Inflammatory macrophage (primary cell): ENCODE measurements around the gene IQCE.
"Not testable (repeated sequence)": the region's sequence is repeated elsewhere in the genome, so short reads cannot be mapped to it uniquely, and the experiment has no call there.

Experiments used
- DNase-seq, 2 donors: peaks; one replicate each; pipeline ENCODE4 v3.0.0-alpha.2; 2020 to 2022

The IQCE gene

GRCh38 chr7:2604608-2605174 is 45.9 kb downstream of the IQCE start:
- no peak for DNase-seq

GRCh38 chr7:2605608-2606538 is 47.1 kb downstream of the IQCE start:
- DNase-seq: no peak

- no peak for DNase-seq
Observed at GRCh38 chr7:2606539-2606936, 47.8 kb downstream of the IQCE start.

DNA sequence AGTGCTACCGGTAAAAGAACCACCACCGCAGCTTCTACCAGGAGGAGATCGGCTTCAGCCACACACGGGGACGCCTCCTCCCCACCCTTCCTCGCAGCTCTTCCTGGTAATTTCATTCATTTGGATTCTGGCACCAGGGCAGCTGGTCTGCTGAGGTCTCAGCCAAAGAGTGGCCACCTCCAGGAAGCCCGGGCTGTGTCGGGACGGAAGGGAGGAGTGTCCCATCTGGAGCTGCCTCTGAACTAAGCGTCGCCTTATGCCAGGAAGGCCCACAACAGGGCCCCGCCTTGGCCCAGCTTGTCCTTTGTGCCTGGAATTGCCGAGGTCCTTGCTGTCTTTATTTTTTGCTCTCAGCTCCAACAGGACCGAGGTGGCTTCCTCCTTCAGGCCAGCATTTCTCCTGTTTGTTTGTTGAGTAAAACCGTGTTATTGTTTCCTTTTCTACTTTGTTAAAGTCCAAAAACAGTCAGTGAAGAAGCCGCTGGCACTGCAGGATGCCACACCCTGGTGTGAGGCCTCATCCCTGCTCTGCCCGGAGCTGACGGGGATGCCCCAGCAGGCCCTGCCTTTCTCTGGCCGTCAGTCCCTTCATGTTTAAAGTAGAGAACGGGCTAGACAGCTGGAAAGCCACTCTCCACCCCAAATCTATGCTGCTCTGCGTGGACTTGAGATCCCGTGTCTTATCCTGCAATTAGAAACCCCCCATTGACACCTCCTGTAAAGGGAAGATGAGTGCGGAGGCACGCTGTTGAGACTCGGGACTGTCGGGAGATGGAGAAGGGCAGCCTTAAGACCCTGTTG is 48.5 kb downstream of the IQCE start:
- DNase-seq: peak; percentile 19 to 32

DNA sequence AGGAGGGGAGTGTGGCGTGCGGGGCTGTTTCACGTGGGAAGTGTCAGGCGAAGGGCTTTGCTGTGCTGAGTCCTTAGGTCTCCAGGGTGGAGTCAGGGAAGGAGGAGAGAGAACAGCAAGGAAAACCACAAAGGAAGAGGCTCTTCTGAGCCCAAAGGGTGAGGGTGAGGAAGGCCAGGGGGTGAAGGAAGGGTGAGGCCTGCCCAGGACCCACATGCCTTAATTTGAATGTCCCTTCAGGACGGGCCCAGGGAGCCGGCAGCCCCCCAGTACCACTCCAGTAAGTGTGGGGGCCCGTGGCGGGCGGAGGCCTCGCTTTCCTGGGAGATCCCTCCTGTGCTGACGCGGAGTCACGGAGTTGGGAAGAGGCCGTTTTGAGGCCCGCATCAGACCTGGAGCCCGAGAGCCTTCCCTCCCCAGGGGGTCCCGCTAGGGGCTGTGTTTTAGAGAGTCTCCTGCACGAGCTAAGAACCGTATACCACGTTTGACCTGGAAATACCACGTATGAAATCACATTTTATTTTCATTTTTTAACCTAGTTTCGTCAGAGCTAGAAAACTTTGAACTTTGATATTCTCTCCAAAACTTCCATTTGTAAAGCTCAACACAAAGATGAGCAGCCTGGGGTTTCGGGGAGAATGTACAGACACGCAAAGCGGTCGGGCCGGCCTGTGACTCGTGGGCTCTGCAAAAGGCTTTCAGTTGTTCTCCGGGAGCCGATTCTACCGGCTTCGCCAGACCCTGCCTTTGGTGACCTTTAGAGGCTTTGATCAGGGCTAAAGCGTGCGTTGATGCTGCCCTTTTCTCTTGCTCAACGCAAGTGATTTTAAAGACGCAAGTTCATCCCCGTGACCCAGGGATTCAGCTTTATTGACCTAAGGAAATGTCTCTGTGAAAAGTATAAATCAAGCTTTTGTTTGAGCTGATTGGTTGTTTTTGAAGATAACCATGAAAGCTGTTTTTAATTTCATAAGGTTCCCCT is 49.4 kb downstream of the IQCE start:
- no peak for DNase-seq

- DNase-seq: peak; percentile 69 to 81
Observed at GRCh38 chr7:2608921-2609411, 50.2 kb downstream of the IQCE start.

- DNase-seq: not testable (repeated sequence)
Observed at GRCh38 chr7:2609646-2610045, 50.9 kb downstream of the IQCE start.

GRCh38 chr7:2610466-2610865 is 51.7 kb downstream of the IQCE start:
- no peak for DNase-seq

GRCh38 chr7:2610898-2611297 is 52.1 kb downstream of the IQCE start:
- DNase-seq: no peak

DNA sequence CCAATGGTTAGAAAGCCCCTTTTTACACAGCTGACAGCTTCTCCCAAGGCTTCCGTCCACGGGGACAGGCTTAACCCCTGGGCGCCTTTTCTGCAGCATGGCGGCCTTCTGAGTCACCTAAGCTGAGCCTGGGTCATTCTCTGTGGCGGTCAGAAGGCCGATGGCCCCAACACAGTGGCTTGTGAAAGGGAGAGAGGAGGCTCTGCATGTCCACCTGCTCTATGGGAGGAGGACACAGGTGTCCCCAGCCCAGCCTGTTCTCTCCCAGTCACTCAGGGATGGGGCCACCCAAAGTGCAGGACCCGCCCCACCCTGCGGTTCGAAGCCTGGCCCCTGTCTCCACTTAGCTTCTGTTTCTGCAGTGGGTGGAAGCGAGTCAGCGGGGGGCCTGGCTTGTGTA is 52.6 kb downstream of the IQCE start:
- no peak for DNase-seq

DNA sequence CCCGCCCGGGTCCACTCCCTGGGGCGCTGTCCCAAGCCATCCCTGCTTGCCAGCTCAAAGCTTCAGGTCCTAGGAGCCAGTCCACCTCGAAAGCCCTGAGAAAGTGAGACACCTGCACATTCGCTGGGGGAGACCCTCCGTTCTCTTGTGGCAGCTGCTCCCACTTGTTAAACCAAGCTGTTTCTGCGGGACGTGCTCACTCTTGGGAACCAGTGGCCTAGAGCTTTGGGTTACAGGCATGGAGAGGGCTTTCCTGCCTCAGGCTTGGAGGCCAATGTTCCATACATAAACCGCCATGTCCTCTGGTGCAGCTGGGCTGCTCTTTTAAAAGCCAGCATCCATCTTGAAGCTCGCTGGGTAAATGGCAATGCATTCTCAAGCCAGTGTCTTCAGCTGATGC is 53.1 kb downstream of the IQCE start:
- DNase-seq: no peak

DNA sequence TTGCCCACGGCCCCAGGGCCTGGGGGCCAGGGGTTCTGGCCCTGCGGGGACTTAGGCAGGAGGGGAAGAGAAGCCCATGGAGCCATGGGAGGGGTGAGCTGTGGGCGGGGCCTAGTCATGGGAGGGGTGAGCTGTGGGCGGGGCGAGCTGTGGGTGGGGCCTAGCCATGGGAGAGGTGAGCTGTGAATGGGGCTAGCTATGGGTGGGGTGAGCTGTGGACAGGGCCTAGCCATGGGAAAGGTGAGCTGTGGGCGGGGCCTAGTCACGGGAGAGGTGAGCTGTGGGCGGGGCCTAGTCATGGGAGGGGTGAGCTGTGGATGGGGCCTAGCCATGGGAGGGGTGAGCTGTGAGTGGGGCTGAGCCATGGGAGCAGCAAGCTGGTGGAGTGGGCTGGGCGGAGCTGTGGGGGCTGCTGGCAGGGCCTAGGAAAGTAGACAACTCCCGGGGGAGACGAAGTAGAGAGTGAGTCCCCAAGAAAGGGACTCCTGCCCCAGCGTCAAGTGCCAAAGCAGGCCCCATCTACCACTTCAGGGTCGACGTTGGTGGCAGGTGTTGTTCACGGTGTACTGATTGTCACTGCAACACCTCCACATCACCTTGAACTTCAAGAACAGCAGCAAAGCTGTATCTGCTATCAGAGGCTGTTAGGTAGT is 53.8 kb downstream of the IQCE start:
- no peak for DNase-seq

GRCh38 chr7:2613098-2613930 is 54.5 kb downstream of the IQCE start:
- no peak for DNase-seq

DNA sequence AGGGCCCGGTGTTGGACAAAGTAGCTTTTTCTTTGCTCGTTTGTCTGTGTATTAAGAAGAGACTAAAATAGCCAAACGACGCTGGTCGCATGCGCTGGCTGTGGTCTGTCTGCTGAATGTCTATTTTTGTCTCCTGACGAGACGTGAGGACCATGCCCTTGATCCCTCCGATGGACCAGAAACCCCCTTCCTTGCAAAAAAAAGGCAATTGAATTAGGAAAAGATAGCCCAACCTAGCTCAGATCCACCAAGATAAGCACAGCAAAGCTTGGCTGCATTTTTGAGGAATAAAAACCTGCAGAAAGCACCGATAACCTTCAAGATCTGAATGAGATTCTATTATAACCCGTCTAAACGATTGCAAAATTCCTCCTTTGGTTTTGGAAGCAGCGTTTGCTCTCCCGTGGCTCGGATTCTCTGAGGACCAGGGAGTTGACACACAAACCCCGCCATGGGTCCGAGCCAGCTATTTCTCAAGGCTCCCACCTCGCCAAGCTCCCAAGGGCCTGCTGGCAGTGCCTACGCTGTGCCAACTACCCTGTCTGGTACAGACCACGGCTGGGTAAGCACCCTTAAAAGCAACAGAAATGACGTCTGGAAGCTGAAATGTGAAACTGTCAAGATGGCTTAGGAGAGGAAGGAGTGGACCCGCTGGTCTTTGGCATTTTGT is 55.3 kb downstream of the IQCE start:
- no peak for DNase-seq

- DNase-seq: no peak
Observed at GRCh38 chr7:2614631-2615330, 56.0 kb downstream of the IQCE start.

GRCh38 chr7:2616387-2617324 is 57.9 kb downstream of the IQCE start:
- DNase-seq: no peak

DNA sequence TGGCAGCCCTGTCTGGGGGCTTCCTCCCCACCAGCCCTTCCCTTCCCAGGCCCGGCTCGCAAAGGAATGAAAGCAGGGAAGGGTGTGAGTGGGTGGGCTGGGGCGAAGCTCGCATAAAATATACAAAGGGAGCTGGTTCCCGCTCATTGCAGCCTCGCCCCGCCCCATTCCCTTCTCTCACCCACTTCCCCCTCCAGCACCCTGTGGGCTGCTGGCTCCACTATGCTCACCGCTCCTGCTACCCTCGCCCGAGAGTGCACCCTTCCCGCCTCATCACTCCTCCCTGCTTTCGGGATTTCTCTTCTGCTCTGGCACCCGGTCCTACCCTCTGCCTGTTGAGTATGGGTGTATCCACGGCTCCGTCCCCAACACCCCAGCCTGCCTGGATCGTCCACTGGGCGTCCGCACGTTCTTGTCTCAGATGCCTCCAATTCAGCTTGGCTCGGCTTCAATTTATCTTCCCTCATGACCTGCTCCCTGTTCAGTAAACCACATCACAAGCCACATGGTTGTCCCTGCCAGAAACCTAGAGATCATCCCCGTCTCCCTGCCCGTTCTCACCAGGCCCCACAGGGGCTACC is 58.6 kb downstream of the IQCE start:
- no peak for DNase-seq

- DNase-seq: no peak
Observed at GRCh38 chr7:2619116-2619515, 60.3 kb downstream of the IQCE start.
